SU-DHL-6 (cell line): ENCODE results near the gene MT1X.

Experiments
- H2AFZ ChIP-seq: fragments of 200-600 bp; sonication (generic); 2 replicates; pipeline ENCODE4 v1.6.1; 2014; ENCODE audit warnings: low read depth, mild to moderate bottlenecking, moderate library complexity, mixed read lengths, antibody characterized with exemption, low read length; ENCODE audit not compliant: severe bottlenecking
- H3F3A ChIP-seq: fragments of 200-600 bp; shearing (Covaris generic); 2 replicates; pipeline ENCODE4 v1.6.0; 2016; ENCODE audit warnings: antibody characterized with exemption, mild to moderate bottlenecking; ENCODE audit not compliant: insufficient read depth
- H3K27ac ChIP-seq: fragments of 200-600 bp; sonication (generic); 2 replicates; pipeline ENCODE4 v1.5.1; 2016; ENCODE audit warnings: low read depth, mild to moderate bottlenecking, low read length, moderate library complexity, mixed read lengths
- H3K27me3 ChIP-seq: fragments of 200-600 bp; sonication (generic), shearing (Covaris generic); 2 replicates; pipeline ENCODE4 v1.6.0; 2014; ENCODE audit warnings: mild to moderate bottlenecking, low read length
- H3K36me3 ChIP-seq: fragments of 200-600 bp; sonication (generic); 2 replicates; pipeline ENCODE4 v1.6.1; 2014; ENCODE audit warnings: mild to moderate bottlenecking, low read length, mixed read lengths
- H3K4me2 ChIP-seq: fragments of 300-600, 200-600 bp; shearing (Covaris generic), sonication (generic); 2 replicates; pipeline ENCODE4 v1.6.0; 2014; ENCODE audit warnings: low read length, low read depth, mild to moderate bottlenecking; ENCODE audit not compliant: poor library complexity, severe bottlenecking
- H3K4me3 ChIP-seq: fragments of 200-600 bp; sonication (generic); 2 replicates; pipeline ENCODE4 v1.5.1; 2014; ENCODE audit warnings: antibody characterized with exemption, low read length, mild to moderate bottlenecking, mixed read lengths; ENCODE audit not compliant: insufficient read depth, poor library complexity, severe bottlenecking
- H3K79me2 ChIP-seq: fragments of 200-600 bp; sonication (generic); 2 replicates; pipeline ENCODE4 v1.6.1; 2014; ENCODE audit warnings: mild to moderate bottlenecking, low read length, moderate library complexity; ENCODE audit not compliant: insufficient read depth
- H3K9ac ChIP-seq: fragments of 200-600 bp; sonication (generic); 2 replicates; pipeline ENCODE4 v1.7.0; 2014; ENCODE audit warnings: mild to moderate bottlenecking, low read length
- H3K9me2 ChIP-seq: fragments of 200-600 bp; sonication (generic); replicated peaks from 2 replicates; pipeline ENCODE4 v1.6.1; 2014; ENCODE audit warnings: low read length; ENCODE audit not compliant: insufficient read depth
- H3K9me3 ChIP-seq: fragments of 200-600 bp; sonication (generic); 2 replicates; pipeline ENCODE4 v1.6.1; 2014; ENCODE audit warnings: low read length, mixed read lengths; ENCODE audit not compliant: insufficient read depth
- H4K20me1 ChIP-seq: fragments of 200-600 bp; sonication (generic); 2 replicates; pipeline ENCODE4 v1.6.1; 2014; ENCODE audit warnings: low read depth, mild to moderate bottlenecking, antibody characterized with exemption, low read length, moderate library complexity, mixed read lengths
- EZH2phosphoT487 ChIP-seq: fragments of 200-600 bp; sonication (generic), shearing (Covaris generic); conservative IDR thresholded peaks from 2 replicates; pipeline ENCODE4 v1.6.1; 2018; ENCODE audit warnings: mild to moderate bottlenecking, antibody characterized with exemption, low read length, moderate library complexity, mixed read lengths
- TF ChIP-seq, protein P1 (sequence below): fragments of 200-600 bp; sonication (generic); IDR thresholded peaks from one replicate; pipeline ENCODE4 v1.5.1; 2017; ENCODE audit warnings: antibody characterized with exemption, mild to moderate bottlenecking, low read length, moderate library complexity; ENCODE audit not compliant: insufficient read depth, poor library complexity, severe bottlenecking

Gene MT1X

DNA sequence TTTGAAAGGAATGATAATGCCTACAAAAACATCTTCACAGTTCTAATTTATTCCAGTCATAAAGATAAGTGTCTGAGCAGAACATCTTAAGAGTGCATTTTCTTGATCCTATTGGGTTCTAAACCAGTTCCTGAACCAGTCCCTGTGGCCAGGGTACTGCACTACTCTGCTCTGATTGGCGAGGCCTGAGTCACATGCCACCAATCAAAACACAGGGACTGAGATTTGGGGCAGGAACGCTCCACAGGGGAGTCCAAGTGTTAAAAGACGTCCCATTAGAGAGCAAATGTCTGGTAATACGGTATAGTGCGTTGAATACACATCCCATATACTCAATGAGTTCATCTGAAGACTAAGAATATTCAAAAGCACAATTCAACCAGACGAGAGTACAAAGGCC lies 44.7 kb downstream of the MT1X start:
- Histone ChIP-seq H3F3A (no peaks in the 10 kb centered on the region), H3K9ac (no peak overlapping the region), H3K27me3 (no peaks in the 10 kb centered on the region), H3K9me3 (no peaks in the 10 kb centered on the region), H3K36me3 (no peaks in the 10 kb centered on the region), H3K4me2 (no peak overlapping the region), H2AFZ (no peak overlapping the region), H3K79me2 (peaks cover 18% of the 10 kb centered on the region), H4K20me1 (no peaks in the 10 kb centered on the region), H3K9me2 (no peaks in the 10 kb centered on the region), H3K4me3 (no peak overlapping the region), H3K27ac (no peak overlapping the region)
- TF ChIP-seq, protein P1, sequence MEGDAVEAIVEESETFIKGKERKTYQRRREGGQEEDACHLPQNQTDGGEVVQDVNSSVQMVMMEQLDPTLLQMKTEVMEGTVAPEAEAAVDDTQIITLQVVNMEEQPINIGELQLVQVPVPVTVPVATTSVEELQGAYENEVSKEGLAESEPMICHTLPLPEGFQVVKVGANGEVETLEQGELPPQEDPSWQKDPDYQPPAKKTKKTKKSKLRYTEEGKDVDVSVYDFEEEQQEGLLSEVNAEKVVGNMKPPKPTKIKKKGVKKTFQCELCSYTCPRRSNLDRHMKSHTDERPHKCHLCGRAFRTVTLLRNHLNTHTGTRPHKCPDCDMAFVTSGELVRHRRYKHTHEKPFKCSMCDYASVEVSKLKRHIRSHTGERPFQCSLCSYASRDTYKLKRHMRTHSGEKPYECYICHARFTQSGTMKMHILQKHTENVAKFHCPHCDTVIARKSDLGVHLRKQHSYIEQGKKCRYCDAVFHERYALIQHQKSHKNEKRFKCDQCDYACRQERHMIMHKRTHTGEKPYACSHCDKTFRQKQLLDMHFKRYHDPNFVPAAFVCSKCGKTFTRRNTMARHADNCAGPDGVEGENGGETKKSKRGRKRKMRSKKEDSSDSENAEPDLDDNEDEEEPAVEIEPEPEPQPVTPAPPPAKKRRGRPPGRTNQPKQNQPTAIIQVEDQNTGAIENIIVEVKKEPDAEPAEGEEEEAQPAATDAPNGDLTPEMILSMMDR: no peak
- TF ChIP-seq EZH2phosphoT487: no peak

GRCh38 chr16:56728027-56728426 lies 45.8 kb downstream of the MT1X start:
- Histone ChIP-seq H3K79me2 (peaks cover 29% of the 10 kb centered on the region), H3K9ac (no peak overlapping the region), H4K20me1 (no peaks in the 10 kb centered on the region; the same call in 1 of the 2 replicates), H2AFZ (no peak overlapping the region), H3K27ac (no peak overlapping the region), H3K27me3 (no peaks in the 10 kb centered on the region), H3K9me2 (no peaks in the 10 kb centered on the region), H3K9me3 (no peaks in the 10 kb centered on the region), H3K4me2 (peak overlapping the region; percentile 94), H3F3A (no peaks in the 10 kb centered on the region), H3K36me3 (no peaks in the 10 kb centered on the region), H3K4me3 (no peak overlapping the region)
- TF ChIP-seq, protein P1: no peak
- TF ChIP-seq EZH2phosphoT487: no peak

- Histone ChIP-seq H3K4me3 (peak overlapping the region; percentile 75), H3K9ac (peak overlapping the region; percentile 89), H4K20me1 (no peaks in the 10 kb centered on the region; the same call in 1 of the 2 replicates), H3K27ac (no peak overlapping the region), H3K27me3 (no peaks in the 10 kb centered on the region), H3K4me2 (peak overlapping the region; percentile 94), H2AFZ (peak overlapping the region; percentile 97), H3K36me3 (no peaks in the 10 kb centered on the region), H3K9me2 (no peaks in the 10 kb centered on the region), H3K9me3 (no peaks in the 10 kb centered on the region), H3K79me2 (peaks cover 41% of the 10 kb centered on the region), H3F3A (no peaks in the 10 kb centered on the region)
- TF ChIP-seq, protein P1: no peak
- TF ChIP-seq EZH2phosphoT487: no peak
These were observed 46.9 kb downstream of the MT1X start for GRCh38 chr16:56728980-56729734.
